ENCODE data around the gene COX4I2. TPM values are rescaled to one million over a fixed set of nuclear protein-coding genes. Genes with fewer than 3 reads are reported as not detected.
A peak's percentile ranks its signal among the peaks of the same experiment; 100 is the strongest.
"Not testable (repeated sequence)": the region's sequence is repeated elsewhere in the genome, so short reads cannot be mapped to it uniquely, and the experiment has no call there.

The COX4I2 gene
- total RNA-seq, 2 donors from 2014 or later: not detected

DNA sequence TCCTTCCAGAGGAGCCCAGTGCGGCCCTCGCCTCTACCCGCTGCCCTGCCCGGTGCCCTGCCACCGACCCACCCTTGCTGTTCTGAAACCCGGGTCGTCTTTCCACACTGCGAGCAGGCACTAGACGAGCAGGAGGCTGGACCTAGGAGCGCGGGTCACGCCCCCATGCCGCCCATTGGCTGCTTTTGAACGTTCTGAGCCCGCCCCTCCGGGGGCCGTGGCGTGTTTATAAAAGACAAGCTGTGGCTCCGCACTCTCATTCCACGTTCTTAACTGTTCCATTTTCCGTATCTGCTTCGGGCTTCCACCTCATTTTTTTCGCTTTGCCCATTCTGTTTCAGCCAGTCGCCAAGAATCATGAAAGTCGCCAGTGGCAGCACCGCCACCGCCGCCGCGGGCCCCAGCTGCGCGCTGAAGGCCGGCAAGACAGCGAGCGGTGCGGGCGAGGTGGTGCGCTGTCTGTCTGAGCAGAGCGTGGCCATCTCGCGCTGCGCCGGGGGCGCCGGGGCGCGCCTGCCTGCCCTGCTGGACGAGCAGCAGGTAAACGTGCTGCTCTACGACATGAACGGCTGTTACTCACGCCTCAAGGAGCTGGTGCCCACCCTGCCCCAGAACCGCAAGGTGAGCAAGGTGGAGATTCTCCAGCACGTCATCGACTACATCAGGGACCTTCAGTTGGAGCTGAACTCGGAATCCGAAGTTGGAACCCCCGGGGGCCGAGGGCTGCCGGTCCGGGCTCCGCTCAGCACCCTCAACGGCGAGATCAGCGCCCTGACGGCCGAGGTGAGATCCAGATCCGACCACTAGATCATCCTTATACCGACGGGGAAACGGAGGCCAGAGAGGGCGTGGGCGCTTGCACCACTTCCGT is 32.4 kb upstream of the COX4I2 start, which contains the start of gene ID1:
ID1 (plus strand) TSS at position 259 of the 871 bp plus-strand sequence; CDS start at position 358, 99 bp downstream.
- peaks cover 0 to 9% of the 10 kb centered on the region in 2 donors for H3K36me3 Mint-ChIP-seq
- peak within 1 kb of the TSS; percentile 73 to 77 for H3K27ac Mint-ChIP-seq
- ATAC-seq (peak; percentile 80 to 83), DNase-seq (ENCODE audit: low spot score in 2 of 2) (peak; percentile 87)
- H3K9me3 Mint-ChIP-seq: no peaks in the 10 kb centered on the region

DNA sequence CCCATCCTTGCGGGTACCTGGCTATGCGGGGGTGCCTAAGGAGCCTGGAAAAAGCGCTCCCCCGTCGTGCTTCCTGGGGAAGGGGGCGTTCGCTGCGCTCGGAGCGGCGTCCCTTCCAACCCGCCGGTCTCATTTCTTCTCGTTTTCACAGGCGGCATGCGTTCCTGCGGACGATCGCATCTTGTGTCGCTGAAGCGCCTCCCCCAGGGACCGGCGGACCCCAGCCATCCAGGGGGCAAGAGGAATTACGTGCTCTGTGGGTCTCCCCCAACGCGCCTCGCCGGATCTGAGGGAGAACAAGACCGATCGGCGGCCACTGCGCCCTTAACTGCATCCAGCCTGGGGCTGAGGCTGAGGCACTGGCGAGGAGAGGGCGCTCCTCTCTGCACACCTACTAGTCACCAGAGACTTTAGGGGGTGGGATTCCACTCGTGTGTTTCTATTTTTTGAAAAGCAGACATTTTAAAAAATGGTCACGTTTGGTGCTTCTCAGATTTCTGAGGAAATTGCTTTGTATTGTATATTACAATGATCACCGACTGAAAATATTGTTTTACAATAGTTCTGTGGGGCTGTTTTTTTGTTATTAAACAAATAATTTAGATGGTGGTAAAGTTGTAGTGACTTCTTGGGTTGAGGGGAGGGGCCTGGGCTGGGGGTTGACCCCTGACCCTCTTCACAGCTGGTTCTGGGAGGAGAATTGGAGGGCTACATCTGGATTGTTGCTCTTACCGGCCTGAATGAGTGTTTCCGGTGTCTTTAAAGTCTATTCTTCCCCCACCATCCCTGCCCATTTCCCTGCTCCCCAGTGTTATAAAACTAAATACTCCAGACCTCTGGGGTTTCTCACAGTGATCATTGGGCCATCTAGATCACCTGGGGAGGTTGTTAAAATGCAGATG is 31.6 kb upstream of the COX4I2 start:
- DNase-seq (ENCODE audit: low spot score in 2 of 2): peak in 1 of 2 donors; percentile 19
- peaks cover 0 to 9% of the 10 kb centered on the region in 2 donors for H3K36me3 Mint-ChIP-seq

DNA sequence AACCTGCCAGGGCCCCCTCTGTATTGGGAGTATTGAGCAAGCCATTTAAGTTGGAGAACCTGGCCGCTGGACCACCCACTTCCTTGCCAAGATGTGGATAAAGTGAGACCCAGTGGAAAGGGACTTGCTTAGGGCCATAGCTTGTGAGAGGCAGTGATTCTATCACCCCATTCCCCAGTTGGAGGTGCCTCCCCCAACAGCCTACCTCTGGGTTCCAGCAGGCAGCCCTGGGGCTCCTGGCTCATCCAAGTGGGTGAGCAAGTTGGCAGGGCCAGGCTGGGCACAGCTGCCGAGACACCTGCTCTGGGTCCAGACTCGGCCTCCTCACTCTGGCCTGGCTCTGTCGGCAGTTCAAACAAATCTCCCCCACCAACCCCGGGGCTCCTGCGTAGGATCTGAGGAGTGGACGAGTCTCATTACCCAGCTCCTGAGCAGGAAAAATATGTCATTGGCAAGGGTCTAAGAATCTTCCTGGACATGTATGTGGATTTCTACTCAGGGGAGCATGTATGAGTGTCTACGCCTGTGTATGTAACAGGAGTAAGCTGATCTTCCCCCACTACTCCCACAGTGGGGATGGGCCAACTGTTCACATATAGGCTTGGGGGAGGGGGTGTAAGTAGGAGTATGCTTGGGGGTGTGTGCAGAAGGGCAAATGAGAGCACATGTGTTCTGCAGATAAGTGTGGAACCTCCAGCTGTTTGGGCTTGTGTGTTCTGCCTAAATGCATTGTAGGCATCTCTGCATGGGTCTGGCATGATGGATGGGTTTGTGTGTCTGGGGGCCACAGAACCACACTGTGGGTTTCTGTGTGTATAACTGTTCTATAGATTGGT is 30.7 kb upstream of the COX4I2 start:
- no peak for DNase-seq (ENCODE audit: low spot score in 2 of 2)
- no peak overlapping the region for H3K27ac Mint-ChIP-seq
- H3K36me3 Mint-ChIP-seq: peaks cover 0 to 9% of the 10 kb centered on the region in 2 donors

More for the DNA sequence above, 31.6 kb upstream of the COX4I2 start:
- Mint-ChIP-seq H3K27ac (peak overlapping the region in 1 of 2 donors; percentile 73), H3K9me3 (no peaks in the 10 kb centered on the region)
- ATAC-seq: no peak

DNA sequence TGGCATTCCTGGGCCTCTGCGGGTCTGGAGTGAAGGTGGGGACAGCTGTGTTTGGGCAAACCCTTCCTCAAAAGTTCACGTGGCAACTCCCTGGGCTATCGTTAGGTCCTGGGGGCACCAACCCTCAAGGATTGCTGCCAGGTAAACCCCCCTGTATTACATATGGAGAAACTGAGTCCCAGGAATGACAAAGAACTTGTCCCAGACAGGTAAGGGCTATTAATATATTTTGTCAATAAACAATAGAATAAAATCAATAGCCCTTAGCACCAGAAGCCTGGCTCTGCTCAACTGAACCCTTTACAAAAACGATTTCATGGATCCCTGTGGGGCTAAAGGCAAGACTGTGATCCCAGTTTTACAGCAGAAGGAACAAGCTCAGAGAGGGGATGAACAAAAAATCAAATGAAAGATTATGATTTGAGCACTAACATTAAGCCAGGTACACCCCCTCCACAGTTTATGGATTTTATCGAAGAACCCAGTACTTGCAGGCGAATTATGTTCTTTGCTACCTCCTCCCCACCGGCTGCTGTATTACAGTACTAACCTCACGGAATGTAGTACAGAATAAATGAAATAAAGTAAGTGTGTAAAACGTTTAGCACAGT is 30.0 kb upstream of the COX4I2 start:
- H3K36me3 Mint-ChIP-seq: peaks cover 0 to 9% of the 10 kb centered on the region in 2 donors
- no peaks in the 10 kb centered on the region for H3K9me3 Mint-ChIP-seq
- ATAC-seq (no peak), DNase-seq (ENCODE audit: low spot score in 2 of 2) (no peak)
- no peak overlapping the region for H3K27ac Mint-ChIP-seq

More for the DNA sequence above, 30.7 kb upstream of the COX4I2 start:
- ATAC-seq: no peak
- H3K9me3 Mint-ChIP-seq: no peaks in the 10 kb centered on the region

DNA sequence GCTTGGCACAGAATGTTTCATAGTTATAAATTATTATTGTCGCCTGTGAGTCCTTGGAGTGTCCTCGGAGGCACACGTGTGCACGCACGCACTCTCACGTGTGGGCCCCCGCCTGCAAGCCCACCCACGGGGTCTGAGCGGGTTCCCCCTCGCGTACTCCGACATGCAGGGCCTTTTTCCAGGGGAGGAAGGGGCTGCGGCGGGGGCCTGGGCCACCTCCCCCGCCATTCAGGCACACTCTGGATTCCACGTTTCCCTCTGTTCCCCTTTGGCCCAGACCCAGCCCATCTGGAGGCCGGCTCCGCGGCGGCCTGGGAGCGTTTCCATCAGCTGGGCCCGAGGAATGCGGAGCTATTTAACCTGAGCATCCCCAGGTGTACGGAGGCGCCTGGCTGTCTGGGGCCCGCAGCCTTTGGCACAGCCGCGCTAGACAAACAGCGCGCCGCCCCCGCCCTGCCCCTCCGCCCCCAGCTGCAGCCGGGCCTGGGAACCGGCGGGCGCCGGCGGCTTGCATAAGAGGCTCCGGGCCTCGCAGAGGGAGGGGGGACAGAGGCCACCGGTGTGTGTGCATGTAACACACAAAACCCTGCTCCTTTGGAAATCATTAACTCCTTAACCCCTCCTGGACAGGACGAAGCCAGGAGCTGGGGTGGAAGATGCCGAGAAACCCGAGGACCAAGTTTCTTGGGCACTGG is 29.3 kb upstream of the COX4I2 start:
- no peaks in the 10 kb centered on the region for H3K9me3 Mint-ChIP-seq
- DNase-seq (ENCODE audit: low spot score in 2 of 2) (no peak), ATAC-seq (no peak)
- peaks cover 0 to 9% of the 10 kb centered on the region in 2 donors for H3K36me3 Mint-ChIP-seq
- H3K27ac Mint-ChIP-seq: no peak overlapping the region

DNA sequence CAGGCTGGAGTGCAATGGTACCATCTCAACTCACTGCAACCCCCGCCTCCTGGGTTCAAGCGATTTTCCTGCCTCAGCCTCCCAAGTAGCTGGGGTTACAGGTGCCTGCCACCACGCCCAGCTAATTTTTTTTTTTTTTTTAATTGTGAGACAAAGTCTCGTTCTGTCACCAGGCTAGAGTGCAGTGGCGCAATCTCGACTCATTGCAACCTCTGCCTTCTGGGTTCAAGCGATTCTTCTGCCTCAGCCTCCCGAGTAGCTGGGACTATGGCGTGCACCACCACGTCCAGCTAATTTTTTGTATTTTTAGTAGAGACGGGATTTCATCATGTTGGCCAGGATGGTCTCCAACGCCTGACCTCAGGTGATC is 25.5 kb upstream of the COX4I2 start:
- DNase-seq (ENCODE audit: low spot score in 2 of 2); ATAC-seq; H3K9me3 Mint-ChIP-seq; H3K27ac Mint-ChIP-seq; H3K36me3 Mint-ChIP-seq: not testable (repeated sequence)

DNA sequence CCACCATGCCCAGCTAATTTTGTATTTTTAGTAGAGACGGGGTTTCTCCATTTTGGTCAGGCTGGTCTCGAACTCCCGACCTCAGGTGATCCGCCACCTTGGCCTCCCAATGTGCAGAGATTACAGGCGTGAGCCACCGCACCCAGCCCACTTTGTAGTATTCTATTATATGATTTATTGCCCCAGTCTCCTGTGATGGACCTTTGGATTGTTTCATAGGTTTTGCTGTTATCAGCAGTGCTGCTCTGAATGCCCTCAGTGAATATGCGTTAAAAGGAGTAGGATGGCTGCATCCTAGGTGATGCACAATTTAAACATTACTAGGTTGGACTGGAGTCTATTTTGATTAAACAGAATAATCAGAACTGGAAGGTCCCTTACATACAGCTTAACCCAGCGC is 22.3 kb upstream of the COX4I2 start:
- ATAC-seq (no peak), DNase-seq (ENCODE audit: low spot score in 2 of 2) (no peak)
- Mint-ChIP-seq H3K36me3 (no peaks in the 10 kb centered on the region), H3K9me3 (no peaks in the 10 kb centered on the region), H3K27ac (no peak overlapping the region)

DNA sequence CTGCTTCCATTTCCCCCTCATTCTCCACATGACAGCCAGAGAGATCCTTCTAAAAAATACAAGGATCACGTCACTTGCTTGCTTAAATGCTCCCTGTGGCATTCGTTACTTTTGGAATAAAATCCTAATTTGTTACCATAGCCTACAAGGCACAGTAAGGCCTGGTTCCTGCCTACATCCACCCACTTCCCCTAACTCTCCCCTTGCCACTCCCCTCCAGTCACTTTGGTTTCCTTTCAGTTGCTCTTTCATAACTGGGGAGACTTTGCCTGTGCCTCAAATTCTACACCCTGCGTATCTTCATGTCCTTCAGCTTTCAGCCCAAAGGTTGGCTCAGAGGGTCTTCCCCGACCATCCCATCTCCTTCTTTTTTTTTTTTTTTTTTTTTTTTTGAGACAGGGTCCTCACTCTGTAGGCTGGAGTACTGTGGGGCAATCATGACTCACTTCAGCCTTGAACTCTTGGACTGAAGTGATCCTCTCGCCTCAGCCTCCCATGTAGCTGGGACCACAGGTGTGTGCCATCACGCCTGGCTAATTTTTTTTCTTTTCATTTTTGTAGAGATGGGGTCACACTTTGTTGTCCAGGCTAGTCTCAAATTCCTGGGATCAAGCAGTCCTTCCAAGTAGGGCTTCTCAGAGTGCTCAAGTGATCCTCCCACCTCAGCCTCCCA is 20.1 kb upstream of the COX4I2 start:
- H3K36me3 Mint-ChIP-seq: no peaks in the 10 kb centered on the region
- peak overlapping the region in 1 of 2 donors; percentile 10 for H3K27ac Mint-ChIP-seq
- no peak for DNase-seq (ENCODE audit: low spot score in 2 of 2)
- no peaks in the 10 kb centered on the region for H3K9me3 Mint-ChIP-seq
- ATAC-seq: no peak

DNA sequence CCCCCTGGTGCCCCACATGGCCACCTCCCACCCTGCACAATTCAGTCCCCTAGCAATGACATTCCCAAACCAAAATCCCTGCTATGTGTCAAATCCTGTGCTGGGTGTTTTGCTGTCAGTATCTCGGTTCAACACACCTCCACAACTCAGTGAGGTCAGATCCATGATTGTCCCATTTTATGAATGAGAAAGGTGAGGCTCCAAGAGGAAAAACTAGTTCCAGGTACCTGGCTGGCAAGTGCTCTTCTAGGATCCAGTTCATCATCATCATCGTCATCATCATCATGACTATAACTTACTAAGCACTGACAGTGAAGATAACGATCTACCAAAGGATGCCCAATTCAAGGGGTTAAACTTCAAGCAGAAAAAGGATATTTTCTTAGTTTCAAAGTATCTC is 17.5 kb upstream of the COX4I2 start:
- Mint-ChIP-seq H3K36me3 (no peaks in the 10 kb centered on the region), H3K27ac (no peak overlapping the region), H3K9me3 (no peaks in the 10 kb centered on the region)
- DNase-seq (ENCODE audit: low spot score in 2 of 2): no peak
- ATAC-seq: no peak

DNA sequence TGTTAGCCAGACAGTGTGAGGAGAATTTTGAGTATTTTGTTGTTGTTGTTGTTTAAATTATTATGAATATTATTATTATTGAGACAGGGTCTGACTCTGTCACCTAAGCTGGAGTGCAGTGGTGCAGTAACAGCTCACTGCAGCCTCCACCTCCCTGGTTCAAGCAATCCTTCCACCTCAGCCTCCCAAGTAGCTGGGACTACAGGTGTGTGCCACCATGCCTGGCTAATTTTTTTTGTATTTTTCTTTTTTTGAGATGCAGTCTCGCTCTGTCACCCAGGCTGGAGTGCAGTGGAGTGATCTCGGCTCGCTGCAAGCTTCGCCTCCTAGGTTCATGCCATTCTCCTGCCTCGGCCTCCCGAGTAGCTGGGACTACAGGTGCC is 14.6 kb upstream of the COX4I2 start:
- not testable (repeated sequence) for H3K9me3 Mint-ChIP-seq; DNase-seq (ENCODE audit: low spot score in 2 of 2); H3K36me3 Mint-ChIP-seq; H3K27ac Mint-ChIP-seq; ATAC-seq

DNA sequence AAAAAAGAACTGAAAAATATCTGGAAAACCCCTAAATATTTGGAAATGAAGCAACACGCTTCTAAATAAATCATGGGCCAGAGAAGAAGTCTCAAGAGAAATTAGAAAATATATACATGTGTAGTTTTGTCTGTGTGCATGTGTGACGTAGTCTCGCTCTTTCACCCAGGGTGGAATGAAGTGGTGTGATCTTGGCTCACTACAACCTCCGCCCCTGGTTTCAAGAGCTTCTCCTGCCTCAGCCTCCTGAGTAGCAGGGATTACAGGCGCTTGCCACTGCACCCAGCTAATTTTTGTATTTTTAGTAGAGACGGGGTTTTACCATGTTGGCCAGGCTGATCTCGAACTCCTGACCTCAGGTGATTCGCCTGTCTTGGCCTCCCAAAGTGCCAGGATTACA is 11.2 kb upstream of the COX4I2 start:
- not testable (repeated sequence) for H3K27ac Mint-ChIP-seq; DNase-seq (ENCODE audit: low spot score in 2 of 2); ATAC-seq; H3K9me3 Mint-ChIP-seq; H3K36me3 Mint-ChIP-seq

DNA sequence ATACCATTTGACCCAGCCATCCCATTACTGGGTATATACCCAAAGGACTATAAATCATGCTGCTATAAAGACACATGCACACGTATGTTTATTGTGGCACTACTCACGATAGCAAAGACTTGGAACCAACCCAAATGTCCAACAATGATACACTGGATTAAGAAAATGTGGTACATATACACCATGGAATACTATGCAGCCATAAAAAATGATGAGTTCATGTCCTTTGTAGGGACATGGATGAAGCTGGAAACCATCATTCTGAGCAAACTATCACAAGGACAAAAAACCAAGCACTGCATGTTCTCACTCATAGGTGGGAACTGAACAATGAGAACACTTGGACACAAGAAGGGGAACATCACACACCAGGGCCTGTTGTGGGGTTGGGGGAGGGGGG is 9.7 kb upstream of the COX4I2 start:
- H3K9me3 Mint-ChIP-seq; H3K36me3 Mint-ChIP-seq; DNase-seq (ENCODE audit: low spot score in 2 of 2); ATAC-seq; H3K27ac Mint-ChIP-seq: not testable (repeated sequence)

DNA sequence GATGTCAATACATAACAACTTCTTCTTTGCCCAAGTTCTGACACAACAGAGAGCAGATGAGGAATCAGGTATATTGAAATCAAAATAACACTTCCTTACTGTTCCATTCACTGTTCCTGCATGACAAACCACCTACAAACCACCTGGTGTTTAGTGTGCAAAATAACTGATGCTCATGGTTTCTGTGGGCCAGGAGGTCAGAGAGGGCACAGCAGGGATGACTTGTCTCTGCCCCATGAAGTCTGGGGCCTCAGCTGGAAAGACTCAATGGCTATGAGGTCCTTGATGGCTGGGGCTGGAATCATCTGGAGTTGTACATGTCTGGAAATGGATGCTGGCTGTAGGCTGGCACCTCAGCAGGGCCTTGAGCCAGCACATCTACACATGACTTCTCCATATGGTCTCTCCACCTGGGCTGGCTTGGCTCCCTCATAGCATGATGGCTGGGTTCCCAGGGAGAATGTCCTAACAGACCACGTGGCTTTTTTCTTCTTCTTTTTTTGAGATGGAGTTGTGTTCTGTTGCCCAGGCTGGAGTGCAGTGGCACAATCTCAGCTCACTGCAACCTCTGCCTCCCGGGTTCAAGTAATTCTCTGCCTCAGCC is 7.4 kb upstream of the COX4I2 start:
- Mint-ChIP-seq H3K9me3 (no peaks in the 10 kb centered on the region), H3K36me3 (no peaks in the 10 kb centered on the region), H3K27ac (no peak overlapping the region)
- DNase-seq (ENCODE audit: low spot score in 2 of 2): no peak
- peak; percentile 61 to 67 for ATAC-seq

DNA sequence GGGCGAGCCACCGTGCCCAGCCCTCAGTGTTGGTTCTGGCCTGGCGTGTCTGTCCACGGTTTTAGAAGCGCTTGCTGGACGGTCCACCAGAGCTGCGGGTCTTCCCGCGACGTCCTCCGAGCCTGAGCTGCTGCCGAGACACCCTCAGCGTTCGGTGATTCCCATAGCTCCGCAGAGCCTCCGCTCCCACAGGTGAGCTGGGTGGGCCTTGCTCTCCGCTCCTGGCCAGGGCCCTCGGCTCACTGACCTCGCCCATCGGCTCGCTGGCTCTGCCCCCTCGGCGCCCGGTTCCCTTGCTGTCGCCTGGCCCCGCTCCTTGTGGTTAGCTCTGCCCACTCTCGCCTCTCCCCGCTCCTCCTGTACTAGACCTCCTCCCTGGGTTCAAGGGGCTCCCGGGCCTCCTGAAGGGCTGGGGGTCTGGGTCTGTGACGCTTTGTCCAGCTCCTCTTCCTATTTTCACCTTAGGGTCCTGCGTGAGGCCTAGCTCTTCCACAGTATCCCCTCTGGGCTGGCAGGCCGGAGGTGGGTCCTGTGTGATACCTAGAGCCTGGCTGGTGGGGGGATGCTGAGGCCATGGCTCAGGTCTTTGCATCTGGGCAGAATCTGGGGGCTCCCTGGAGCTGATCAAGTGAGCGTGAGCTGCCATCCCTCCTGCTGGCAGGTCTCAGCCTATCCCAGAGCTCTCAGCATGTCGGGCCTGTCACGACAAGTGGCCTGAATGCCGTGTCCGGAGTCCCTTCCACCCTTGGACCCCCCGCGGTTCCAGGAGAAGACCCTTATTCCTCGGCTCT is 5.0 kb upstream of the COX4I2 start:
- Mint-ChIP-seq H3K36me3 (no peaks in the 10 kb centered on the region), H3K9me3 (no peaks in the 10 kb centered on the region), H3K27ac (peak overlapping the region in 1 of 2 donors; percentile 27)
- DNase-seq (ENCODE audit: low spot score in 2 of 2): no peak
- ATAC-seq: no peak

Measured in activated naive CD4-positive, alpha-beta T cell treated with anti-CD3 and anti-CD28 coated beads, Interleukin-2, amount 50 U/mL, for 72 hours (primary cell).